SU-DHL-6 (cell line): ENCODE measurements around the gene ANKRD13B.

ENCODE experiments used
- H2AFZ ChIP-seq: fragments of 200-600 bp; sonication (generic); 2 replicates; pipeline ENCODE4 v1.6.1; 2014; ENCODE audit warnings: low read depth, mild to moderate bottlenecking, moderate library complexity, mixed read lengths, antibody characterized with exemption, low read length; ENCODE audit not compliant: severe bottlenecking
- H3F3A ChIP-seq: fragments of 200-600 bp; shearing (Covaris generic); 2 replicates; pipeline ENCODE4 v1.6.0; 2016; ENCODE audit warnings: antibody characterized with exemption, mild to moderate bottlenecking; ENCODE audit not compliant: insufficient read depth
- H3K27ac ChIP-seq: fragments of 200-600 bp; sonication (generic); 2 replicates; pipeline ENCODE4 v1.5.1; 2016; ENCODE audit warnings: low read depth, mild to moderate bottlenecking, low read length, moderate library complexity, mixed read lengths
- H3K27me3 ChIP-seq: fragments of 200-600 bp; sonication (generic), shearing (Covaris generic); 2 replicates; pipeline ENCODE4 v1.6.0; 2014; ENCODE audit warnings: mild to moderate bottlenecking, low read length
- H3K36me3 ChIP-seq: fragments of 200-600 bp; sonication (generic); 2 replicates; pipeline ENCODE4 v1.6.1; 2014; ENCODE audit warnings: mild to moderate bottlenecking, low read length, mixed read lengths
- H3K4me2 ChIP-seq: fragments of 300-600, 200-600 bp; shearing (Covaris generic), sonication (generic); 2 replicates; pipeline ENCODE4 v1.6.0; 2014; ENCODE audit warnings: low read length, low read depth, mild to moderate bottlenecking; ENCODE audit not compliant: poor library complexity, severe bottlenecking
- H3K4me3 ChIP-seq: fragments of 200-600 bp; sonication (generic); 2 replicates; pipeline ENCODE4 v1.5.1; 2014; ENCODE audit warnings: antibody characterized with exemption, low read length, mild to moderate bottlenecking, mixed read lengths; ENCODE audit not compliant: insufficient read depth, poor library complexity, severe bottlenecking
- H3K79me2 ChIP-seq: fragments of 200-600 bp; sonication (generic); 2 replicates; pipeline ENCODE4 v1.6.1; 2014; ENCODE audit warnings: mild to moderate bottlenecking, low read length, moderate library complexity; ENCODE audit not compliant: insufficient read depth
- H3K9ac ChIP-seq: fragments of 200-600 bp; sonication (generic); 2 replicates; pipeline ENCODE4 v1.7.0; 2014; ENCODE audit warnings: mild to moderate bottlenecking, low read length
- H3K9me2 ChIP-seq: fragments of 200-600 bp; sonication (generic); replicated peaks from 2 replicates; pipeline ENCODE4 v1.6.1; 2014; ENCODE audit warnings: low read length; ENCODE audit not compliant: insufficient read depth
- H3K9me3 ChIP-seq: fragments of 200-600 bp; sonication (generic); 2 replicates; pipeline ENCODE4 v1.6.1; 2014; ENCODE audit warnings: low read length, mixed read lengths; ENCODE audit not compliant: insufficient read depth
- H4K20me1 ChIP-seq: fragments of 200-600 bp; sonication (generic); 2 replicates; pipeline ENCODE4 v1.6.1; 2014; ENCODE audit warnings: low read depth, mild to moderate bottlenecking, antibody characterized with exemption, low read length, moderate library complexity, mixed read lengths
- EZH2phosphoT487 ChIP-seq: fragments of 200-600 bp; sonication (generic), shearing (Covaris generic); conservative IDR thresholded peaks from 2 replicates; pipeline ENCODE4 v1.6.1; 2018; ENCODE audit warnings: mild to moderate bottlenecking, antibody characterized with exemption, low read length, moderate library complexity, mixed read lengths
- TF ChIP-seq, protein P1 (sequence below): fragments of 200-600 bp; sonication (generic); IDR thresholded peaks from one replicate; pipeline ENCODE4 v1.5.1; 2017; ENCODE audit warnings: antibody characterized with exemption, mild to moderate bottlenecking, low read length, moderate library complexity; ENCODE audit not compliant: insufficient read depth, poor library complexity, severe bottlenecking

Gene ANKRD13B

DNA sequence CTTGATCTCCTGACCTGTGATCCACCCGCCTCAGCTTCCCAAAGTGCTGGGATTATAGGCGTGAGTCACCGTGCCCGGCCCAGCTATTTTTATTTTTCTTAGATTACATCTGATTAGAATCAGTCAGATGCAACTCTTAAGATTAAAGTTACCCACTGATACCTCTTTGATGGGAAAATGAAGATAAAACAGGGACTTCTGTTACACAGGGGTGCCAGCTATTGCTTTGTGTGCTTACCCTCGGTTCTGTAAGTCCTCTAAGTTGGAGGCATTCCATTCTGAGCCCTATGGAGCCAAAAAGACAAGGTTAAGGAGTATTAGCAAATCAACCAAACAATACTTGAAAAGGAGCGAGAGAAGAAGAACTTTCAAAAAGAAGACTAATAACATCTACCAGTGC is 62.4 kb downstream of the ANKRD13B start:
- Histone ChIP-seq H3K9me2 (no peaks in the 10 kb centered on the region), H3K27ac (no peak overlapping the region), H3K27me3 (no peaks in the 10 kb centered on the region), H3K9me3 (no peaks in the 10 kb centered on the region), H4K20me1 (no peaks in the 10 kb centered on the region), H3K9ac (no peak overlapping the region), H3K4me3 (no peak overlapping the region), H3F3A (no peaks in the 10 kb centered on the region), H3K36me3 (peaks cover 11% of the 10 kb centered on the region), H2AFZ (no peak overlapping the region), H3K4me2 (no peak overlapping the region), H3K79me2 (no peaks in the 10 kb centered on the region)
- no peak for TF ChIP-seq EZH2phosphoT487
- TF ChIP-seq, protein P1, sequence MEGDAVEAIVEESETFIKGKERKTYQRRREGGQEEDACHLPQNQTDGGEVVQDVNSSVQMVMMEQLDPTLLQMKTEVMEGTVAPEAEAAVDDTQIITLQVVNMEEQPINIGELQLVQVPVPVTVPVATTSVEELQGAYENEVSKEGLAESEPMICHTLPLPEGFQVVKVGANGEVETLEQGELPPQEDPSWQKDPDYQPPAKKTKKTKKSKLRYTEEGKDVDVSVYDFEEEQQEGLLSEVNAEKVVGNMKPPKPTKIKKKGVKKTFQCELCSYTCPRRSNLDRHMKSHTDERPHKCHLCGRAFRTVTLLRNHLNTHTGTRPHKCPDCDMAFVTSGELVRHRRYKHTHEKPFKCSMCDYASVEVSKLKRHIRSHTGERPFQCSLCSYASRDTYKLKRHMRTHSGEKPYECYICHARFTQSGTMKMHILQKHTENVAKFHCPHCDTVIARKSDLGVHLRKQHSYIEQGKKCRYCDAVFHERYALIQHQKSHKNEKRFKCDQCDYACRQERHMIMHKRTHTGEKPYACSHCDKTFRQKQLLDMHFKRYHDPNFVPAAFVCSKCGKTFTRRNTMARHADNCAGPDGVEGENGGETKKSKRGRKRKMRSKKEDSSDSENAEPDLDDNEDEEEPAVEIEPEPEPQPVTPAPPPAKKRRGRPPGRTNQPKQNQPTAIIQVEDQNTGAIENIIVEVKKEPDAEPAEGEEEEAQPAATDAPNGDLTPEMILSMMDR = no peak

DNA sequence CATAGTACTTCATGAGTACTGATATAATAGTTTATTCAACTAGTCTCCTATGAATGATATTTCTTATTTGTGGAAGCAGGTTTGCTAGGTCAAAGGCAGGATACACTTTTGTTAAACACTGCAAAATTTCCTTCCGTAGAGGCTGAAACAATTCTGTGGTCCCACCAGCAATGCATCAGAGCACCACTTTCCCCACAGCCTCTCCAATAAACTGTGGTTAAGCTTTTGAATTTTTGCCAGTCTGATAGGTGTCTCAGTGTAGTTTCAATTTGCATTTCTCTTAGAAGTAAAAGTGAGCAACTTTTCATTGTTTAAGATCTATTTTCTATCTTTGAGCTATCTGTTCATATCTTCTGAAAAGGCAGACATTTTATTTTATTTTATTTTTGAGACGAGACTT is 66.2 kb downstream of the ANKRD13B start:
- Histone ChIP-seq H3K4me2 (no peak overlapping the region), H3K27ac (no peak overlapping the region), H3F3A (no peaks in the 10 kb centered on the region), H3K9ac (no peak overlapping the region), H3K9me2 (no peaks in the 10 kb centered on the region), H4K20me1 (no peaks in the 10 kb centered on the region), H3K36me3 (peaks cover 13% of the 10 kb centered on the region; the same call in 1 of the 2 replicates), H3K9me3 (no peaks in the 10 kb centered on the region), H3K79me2 (no peaks in the 10 kb centered on the region), H3K27me3 (no peaks in the 10 kb centered on the region), H2AFZ (no peak overlapping the region), H3K4me3 (no peak overlapping the region)
- TF ChIP-seq, protein P1 = no peak
- TF ChIP-seq EZH2phosphoT487 = no peak

DNA sequence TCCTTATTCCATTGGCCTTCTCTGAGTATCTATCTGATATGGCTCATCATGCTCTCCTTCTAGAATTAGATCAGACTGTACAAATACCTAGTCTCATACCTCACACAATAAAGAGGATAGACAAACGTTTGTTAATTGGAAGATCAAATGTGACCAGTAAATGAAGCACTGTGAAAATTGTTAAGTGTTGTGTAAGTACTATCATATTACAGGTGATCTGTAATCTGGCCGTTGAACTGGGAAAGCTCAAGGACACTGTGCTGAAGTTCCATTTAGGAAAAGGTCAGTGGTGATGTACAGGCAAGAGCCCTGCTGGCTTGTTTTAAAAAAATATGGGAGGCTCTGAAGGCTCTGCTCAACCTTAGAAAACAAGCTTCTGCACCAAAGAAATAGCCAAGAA is 68.3 kb downstream of the ANKRD13B start:
- TF ChIP-seq EZH2phosphoT487 = no peak
- TF ChIP-seq, protein P1 = no peak
- H3K9me3 ChIP-seq = no peaks in the 10 kb centered on the region

DNA sequence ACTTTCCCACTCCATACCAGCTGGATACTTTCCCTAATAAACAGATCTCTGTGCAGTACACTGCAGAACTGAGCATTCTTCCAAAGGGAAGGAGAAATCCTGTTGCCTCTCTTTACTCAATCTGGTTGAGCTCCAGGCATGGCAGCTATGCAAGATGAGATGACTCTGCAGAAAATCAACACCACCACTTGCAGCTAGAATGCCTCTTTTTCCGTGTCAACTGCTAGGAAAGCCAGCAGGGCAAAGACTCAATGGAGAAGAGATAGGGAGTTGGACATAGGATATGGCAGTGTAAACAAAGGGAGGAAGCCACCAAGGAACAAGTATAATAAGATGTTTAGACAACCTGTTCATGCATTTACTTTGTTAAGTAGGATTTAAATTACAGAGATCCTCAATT is 70.2 kb downstream of the ANKRD13B start:
- H3K27me3 ChIP-seq = no peaks in the 10 kb centered on the region
- no peaks in the 10 kb centered on the region for H3K9me3 ChIP-seq
- no peaks in the 10 kb centered on the region for H4K20me1 ChIP-seq
- peaks cover 20% of the 10 kb centered on the region; the same call in 1 of the 2 replicates for H3K36me3 ChIP-seq
- H2AFZ ChIP-seq = no peak overlapping the region
- H3K79me2 ChIP-seq = no peaks in the 10 kb centered on the region
- H3K9me2 ChIP-seq = no peaks in the 10 kb centered on the region
- H3K4me3 ChIP-seq = no peak overlapping the region
- TF ChIP-seq, protein P1 = no peak
- no peak for TF ChIP-seq EZH2phosphoT487
- no peak overlapping the region for H3K4me2 ChIP-seq
- H3K27ac ChIP-seq = no peak overlapping the region
- H3F3A ChIP-seq = no peaks in the 10 kb centered on the region
- no peak overlapping the region for H3K9ac ChIP-seq

More for the DNA sequence above, 68.3 kb downstream of the ANKRD13B start:
- Histone ChIP-seq H2AFZ (no peak overlapping the region), H4K20me1 (no peaks in the 10 kb centered on the region), H3K79me2 (no peaks in the 10 kb centered on the region), H3K9ac (no peak overlapping the region), H3K27ac (no peak overlapping the region), H3K4me3 (no peak overlapping the region), H3K4me2 (no peak overlapping the region), H3K9me2 (no peaks in the 10 kb centered on the region), H3F3A (no peaks in the 10 kb centered on the region), H3K27me3 (no peaks in the 10 kb centered on the region), H3K36me3 (peaks cover 20% of the 10 kb centered on the region; the same call in 1 of the 2 replicates)
